HG02678 (cell line): Measurements from ENCODE around the gene NAIF1.
"Not testable (repeated sequence)": the region's sequence is repeated elsewhere in the genome, so short reads cannot be mapped to it uniquely, and the experiment has no call there.

Source experiments
- ATAC-seq: cut with Tn5 transposase; IDR thresholded peaks from one replicate; pipeline ENCODE4 v1.9.1; 2021; ENCODE audit warnings: mild to moderate bottlenecking, moderate library complexity; ENCODE audit not compliant: unreplicated experiment

The NAIF1 gene

GRCh38 chr9:128088253-128088945 is 21.3 kb upstream of the NAIF1 start:
- ATAC-seq: no peak

DNA sequence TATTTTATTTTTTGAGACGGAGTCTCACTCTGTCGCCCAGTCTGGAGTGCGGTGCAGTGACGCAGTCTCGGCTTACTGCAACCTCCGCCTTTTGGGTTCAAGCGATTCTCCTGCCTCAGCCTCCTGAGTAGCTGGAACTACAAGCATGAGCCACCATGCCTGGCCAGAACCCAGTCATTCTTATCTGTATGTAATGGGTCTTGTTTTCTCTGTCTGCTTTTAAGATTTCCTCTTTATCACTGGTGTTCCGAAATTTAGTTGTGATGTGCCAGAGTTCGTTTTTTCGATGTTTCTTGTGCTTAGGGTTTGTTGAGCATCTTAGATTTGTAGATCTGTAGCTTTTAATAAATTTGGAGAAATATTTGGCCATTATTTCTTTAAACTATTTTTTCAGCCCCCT is 20.1 kb upstream of the NAIF1 start:
- ATAC-seq: no peak

- ATAC-seq: no peak
These were observed 18.8 kb upstream of the NAIF1 start for GRCh38 chr9:128085943-128086342.

- no peak for ATAC-seq
These were observed 17.6 kb upstream of the NAIF1 start for GRCh38 chr9:128084746-128085145.

- ATAC-seq: no peak
These were observed 15.0 kb upstream of the NAIF1 start for GRCh38 chr9:128082151-128082550.

- no peak for ATAC-seq
These were observed 13.9 kb upstream of the NAIF1 start for GRCh38 chr9:128081056-128081455.

DNA sequence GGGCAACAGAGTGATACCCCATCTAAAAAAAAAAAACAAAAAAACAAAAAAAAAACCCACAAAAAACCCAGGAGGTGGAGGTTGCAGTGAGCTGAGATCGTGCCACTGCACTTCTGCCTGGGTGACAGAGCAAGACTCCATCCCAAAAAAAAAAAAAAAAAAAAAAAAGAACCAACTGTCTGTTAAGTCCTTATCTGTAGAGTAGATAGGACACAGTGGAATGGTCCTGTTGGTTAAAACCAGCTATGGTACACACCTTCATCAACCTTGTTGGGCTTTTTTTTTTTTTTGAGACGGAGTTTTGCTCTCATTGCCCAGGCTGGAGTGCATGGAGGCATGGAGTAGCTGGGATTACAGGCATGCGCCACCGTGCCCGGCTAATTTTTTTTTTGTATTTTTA is 13.1 kb upstream of the NAIF1 start:
- no peak for ATAC-seq

DNA sequence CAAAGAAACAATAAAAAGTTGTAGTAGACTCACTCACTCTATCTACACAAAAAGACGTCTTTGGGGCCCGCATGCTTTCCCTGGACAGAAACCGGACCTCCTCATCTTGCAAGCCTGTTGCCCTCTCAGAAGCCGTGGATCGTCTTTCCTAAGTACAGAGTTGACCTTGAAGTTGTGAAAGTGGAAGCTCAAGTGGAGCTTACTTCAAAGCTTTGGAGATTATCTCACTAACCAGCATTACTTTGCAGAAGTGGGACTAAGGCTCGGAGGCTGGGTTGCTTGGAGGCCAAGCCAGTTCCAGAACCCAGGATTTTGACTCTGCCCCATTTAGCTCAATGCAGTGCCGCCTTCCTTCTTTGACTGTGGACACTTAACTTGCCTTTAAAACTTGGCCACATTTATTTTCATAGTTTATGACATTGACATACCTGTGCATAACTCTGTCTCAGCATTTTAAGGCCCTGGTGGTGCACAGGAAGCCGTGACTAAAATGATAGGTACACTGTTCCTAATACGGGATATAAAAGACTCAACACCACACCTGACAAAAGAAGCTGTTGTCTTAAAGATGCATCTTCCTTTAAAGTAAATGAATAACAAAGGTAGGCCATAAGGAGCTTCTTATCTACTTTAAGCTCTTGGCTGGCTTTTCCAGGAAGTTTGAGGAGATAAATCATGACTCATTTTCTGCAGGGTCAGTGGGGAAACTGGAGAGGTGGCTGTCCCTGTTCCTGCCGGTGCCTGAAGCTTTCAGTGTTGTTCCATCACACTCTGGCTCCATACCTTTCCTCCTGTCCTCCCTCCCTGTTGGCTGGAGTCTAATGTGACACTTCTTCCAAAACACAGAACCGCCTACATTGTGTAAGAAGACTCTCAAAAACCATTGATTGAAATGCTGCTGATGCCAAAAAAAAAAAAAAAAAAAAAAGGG is 11.6 kb upstream of the NAIF1 start:
- no peak for ATAC-seq

GRCh38 chr9:128077847-128078503 is 10.9 kb upstream of the NAIF1 start:
- ATAC-seq: no peak

- ATAC-seq: no peak
These were observed 6.2 kb upstream of the NAIF1 start for GRCh38 chr9:128073253-128073886.

GRCh38 chr9:128072144-128073021 is 5.3 kb upstream of the NAIF1 start:
- no peak for ATAC-seq

DNA sequence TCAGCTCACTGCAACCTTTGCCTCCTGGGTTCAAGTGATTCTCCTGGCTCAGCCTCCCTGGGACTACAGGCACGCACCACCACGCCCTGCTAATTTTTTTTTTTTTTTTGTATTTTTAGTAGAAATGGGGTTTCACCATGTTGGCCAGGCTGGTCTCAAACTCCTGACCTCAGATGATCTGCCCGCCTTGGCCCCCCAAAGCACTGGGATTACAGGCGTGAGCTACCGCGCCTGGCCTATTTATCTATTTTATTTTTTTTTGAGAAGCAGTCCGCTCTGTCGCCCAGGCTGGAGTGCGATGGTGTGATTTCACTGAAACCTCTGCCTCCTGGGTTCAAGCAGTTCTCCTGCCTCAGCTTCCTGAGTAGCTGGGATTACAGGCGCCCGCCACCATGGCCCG is 4.4 kb upstream of the NAIF1 start:
- ATAC-seq: not testable (repeated sequence)

GRCh38 chr9:128070874-128071273 is 3.8 kb upstream of the NAIF1 start:
- ATAC-seq: no peak

- ATAC-seq: no peak
These were observed 1.5 kb upstream of the NAIF1 start for GRCh38 chr9:128068386-128069205.

- ATAC-seq: peak; percentile 70
These were observed 695 bp upstream of the NAIF1 start, which contains the start of gene SLC25A25 for GRCh38 chr9:128067645-128068385. TSS of gene SLC25A25 (plus strand) at chr9:128068232. CDS start at chr9:128068320, 88 bp downstream.

- no peak for ATAC-seq
These were observed 1.0 kb downstream of the NAIF1 start for GRCh38 chr9:128065907-128066712.
